ELR (cell line): ENCODE measurements around the gene FAM240A.

ENCODE experiments used
- DNase-seq: peaks from one replicate; pipeline ENCODE4 v3.0.0-alpha.2; 2015; ENCODE audit warnings: low read depth

The FAM240A gene

DNA sequence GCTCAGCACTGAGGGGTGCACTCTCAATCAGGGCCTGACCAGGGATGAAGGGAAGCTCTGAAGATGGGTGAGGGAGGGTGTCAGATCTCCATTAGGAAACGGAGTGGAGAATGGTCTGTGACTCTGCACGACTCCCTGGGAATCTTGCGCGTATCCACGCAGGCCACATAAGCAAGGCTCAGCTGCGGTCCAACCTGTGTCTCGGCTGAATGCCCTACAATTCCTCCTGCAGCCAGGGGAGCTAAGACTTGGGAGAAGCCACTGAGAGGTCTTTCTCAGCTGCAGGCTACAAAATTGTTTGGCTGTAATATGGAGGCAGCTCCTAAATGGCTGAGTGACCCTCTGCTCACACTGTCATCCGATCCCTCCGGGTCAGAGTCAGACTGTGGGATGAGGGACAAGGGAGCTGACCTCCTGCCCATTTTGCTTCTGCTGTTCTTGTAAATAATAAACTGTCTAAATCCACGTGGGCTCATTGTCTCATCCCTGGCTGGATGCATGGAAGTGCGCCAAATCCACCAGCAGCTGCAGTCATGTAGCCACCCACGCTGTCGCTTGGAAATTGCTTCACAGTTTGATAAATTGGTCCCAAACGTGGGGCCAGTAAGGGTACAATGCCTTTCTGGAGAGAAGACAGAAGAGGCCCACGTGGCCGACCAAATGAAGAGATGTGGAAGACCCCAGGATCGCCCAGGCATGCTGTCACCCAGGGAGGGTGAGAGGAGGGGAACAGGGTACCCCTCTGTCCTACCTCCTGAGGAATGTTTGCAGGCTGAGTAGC lies 50.6 kb downstream of the FAM240A start:
- no peak for DNase-seq

DNA sequence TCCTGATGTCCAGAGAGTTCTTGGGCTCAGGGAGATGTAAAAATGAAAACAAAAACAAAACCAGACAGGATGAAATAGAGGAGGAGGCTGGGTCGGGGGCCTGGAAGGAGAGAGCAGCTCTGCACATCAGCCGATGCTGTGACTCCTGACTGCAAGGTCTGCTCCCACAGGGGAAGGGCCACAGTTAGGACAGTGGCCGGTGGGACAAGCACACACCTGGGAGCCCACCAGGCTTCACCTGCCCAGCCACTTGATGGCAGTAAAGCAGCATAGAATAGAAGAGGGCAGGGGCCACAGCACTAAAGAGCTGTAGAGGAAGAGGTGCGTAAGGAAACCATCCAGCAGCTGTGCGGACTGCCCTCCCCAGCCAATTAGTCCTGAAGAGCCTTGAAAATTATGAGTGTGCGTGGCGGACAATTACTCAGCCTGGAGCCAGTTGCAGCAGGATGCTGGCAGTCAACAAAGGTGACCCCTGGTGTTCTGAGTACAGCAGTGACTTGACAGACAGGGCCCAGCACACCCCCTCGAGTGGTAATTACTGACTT lies 51.3 kb downstream of the FAM240A start:
- peak; percentile 8 for DNase-seq

DNA sequence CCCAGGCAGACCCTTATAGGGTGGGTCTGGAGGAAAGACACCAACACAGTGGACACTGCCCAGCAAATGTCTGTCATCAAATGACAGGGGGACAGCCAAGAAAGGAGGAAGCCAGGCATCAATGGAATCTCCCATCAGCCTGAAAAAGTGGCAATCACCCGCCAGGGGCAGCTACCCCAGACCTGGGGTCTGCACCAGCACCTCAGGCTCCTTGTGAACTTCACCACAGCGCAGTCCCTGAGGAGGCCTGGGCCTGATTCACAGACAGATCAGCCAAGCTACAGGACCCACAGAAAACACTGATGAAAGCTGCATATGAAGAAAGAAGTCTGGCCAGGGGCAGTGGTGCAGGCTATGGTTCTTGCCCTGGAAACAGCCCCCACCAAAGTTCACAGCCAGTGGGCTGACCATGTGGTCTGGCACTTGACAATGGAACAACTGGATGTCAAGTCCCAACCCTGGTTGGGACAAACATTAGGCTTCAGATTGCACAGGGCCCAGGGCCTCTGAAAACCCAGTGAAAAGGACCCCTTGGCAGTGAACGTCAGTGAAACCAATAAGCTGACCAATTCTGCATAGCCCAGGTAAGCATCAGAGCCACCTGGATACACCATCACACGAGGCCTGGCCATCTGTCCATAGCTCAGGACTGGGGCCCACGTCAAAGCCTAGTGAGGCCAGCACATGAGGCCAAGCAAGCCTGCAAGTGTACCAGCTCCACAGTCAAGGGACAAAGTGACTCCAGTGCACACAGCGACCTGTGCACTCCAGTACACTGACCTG lies 52.1 kb downstream of the FAM240A start:
- DNase-seq = no peak

DNA sequence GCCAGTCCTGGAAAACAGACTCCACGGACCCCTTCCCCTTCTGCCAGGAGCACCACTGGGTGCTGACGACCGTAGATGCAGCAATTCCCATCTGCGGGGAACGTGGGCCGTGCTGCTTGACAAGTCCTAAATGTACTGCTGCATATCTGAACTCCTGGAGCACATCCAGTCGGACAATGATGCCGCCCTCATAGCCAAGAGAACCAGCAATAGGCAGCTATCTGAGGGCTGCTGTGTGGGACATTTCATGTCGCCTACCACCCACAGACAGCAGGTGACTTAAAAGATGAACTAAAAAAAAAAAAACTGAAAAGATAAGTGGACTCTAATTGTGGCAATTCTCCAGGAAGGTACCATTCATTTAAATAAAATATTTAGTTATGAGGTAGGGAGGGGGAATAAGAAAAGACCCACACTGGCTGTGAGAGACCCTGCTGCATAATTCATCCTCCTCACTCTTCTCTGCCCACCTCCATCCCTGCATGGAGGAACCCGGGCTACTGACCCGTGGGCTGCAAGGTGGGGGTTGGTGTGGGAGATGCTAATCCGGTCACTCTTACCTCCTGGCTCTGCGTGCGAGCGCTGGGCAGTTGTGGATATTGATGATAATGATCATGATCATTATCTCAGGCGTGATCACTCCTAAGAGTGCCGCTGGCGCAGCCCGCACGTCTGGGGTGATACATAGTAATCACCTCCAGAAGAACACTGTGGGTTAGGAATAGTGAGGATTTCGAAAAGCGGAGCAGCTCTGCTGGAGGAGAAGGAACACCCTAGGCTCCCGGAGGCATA lies 52.8 kb downstream of the FAM240A start:
- no peak for DNase-seq

DNA sequence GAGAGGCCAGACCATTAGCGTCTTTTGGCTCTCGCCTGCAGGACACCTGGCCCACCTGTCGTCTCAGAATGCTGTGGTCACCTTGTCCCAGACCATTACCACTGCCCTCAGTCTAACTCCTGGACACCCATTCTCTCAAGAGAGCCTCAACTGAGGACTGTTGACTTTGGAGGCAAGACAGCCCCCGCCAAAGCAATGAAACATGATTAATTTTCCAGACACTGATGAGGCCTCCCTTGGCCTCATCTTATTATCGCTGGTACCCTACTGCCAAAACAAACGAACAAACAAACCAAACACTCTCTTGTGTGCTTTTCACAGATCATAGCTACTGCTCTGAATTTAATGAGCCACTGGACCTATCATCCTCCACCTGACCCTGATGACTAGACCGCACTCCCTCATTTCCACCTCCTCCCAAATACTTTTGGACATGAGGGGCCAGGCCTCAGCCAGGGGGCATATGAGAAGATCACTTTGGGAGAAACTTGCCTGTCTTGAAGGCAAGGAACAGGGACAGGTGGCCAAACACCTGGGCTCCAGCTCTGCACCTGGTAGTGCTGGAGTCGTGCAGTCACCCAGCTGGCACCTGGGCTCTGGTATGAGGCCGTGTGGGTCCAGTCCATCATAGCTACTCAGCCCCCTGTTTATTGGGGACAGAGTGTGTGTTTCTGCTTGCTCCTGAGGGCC lies 53.6 kb downstream of the FAM240A start:
- no peak for DNase-seq

DNA sequence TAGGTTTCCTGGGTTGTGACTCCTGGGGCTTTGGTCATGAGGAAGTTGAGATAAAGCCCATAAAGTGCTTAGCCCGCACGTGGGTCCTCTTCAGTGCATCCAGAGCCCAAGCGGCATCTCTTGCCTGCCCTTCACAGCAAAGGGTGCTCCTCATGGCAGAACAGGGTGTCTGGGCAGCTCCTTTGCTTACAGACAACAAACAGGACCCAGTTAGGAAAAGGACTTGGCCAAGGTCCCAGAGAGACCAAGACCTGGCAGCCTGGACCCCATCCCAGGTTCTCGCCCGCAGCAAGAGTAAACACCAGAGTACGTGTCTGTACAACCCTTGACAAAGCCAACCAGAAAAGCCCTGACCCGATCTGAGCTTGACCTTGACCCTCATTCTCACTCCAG lies 54.1 kb downstream of the FAM240A start:
- no peak for DNase-seq

DNA sequence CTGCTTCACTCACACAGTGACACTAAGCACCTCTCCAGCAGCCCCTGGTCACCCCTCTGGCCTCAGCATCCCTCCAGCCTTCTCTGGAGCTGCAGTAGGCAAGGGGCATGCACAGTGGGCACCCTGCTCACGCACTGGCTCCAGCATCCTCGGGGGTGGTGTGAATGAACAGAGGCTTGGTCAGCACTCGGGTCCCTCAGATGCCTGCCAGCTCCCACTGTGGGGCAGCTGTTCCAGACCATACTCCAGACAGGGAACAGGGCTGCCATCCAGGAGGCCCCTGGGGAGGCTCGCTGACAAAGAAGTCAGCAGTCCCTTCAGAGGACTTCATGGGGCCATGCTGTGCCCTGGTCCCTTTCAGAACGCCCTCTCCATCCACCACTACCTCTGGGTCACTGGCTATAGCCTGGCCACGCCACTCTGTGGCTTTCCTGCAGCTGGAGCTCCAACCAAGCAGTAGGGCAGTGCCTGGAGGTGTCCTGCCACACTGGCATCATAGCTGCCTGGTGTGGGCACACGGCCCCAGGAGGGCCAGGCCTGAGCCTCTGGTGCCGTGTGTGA lies 54.8 kb downstream of the FAM240A start:
- no peak for DNase-seq

DNA sequence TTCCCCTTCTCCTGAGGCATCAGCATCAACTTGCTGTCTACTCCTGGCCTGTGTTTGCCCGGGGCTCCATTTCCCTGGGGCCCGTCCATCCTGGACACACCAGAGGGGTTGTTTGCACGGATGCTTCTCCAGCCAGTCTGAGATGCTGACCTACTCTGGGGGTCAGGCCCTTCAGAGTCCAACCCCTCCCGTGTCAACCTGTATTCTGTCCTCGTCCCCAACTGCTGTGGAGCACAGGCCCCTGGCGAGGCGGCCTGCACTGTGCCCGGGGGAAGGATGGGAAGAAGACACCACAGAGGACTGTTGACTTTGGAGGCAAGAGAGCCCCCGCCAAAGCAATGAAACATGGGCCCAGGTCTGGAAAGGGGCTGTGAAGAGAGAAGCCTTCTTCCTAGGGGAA lies 55.3 kb downstream of the FAM240A start:
- no peak for DNase-seq

DNA sequence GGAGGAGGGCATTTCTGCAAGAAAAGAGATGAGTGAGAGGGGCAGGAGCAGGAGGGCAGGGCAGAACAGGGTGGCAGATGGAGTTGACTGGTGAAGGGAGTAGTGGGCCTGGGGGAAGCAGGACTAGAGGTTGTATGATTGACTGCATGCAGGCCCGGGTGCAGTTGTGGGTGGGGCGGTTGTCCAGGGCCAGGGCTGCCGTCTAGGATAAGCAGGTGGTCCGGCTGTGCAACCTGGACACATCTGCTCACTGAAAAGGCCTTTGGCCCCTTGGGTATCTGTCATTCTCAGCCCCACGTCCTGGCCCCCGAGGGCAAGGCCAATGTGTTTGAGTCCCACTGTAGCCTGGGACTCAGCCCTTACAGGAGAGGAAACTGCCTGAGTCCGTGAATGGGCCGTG lies 55.8 kb downstream of the FAM240A start:
- no peak for DNase-seq

DNA sequence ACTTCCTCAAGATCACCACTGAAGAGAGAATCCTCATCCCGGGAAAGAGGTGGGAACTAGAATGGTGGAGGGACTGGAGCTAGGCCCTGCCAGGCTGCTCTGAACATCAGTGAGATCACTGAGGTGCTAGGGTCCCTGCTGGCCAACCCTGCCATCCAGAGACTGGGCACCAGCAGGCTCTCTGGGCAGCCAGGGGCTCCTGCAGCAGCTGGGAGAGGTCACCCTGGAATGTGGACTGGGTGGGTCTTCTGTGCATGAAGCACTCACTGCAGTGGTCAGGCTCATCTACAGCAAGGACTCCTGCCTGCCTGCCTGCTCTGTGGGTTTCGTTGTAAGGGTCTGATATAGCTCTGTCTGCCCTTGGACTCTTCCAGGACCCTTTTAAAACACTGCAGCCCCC lies 56.3 kb downstream of the FAM240A start:
- DNase-seq = no peak

DNA sequence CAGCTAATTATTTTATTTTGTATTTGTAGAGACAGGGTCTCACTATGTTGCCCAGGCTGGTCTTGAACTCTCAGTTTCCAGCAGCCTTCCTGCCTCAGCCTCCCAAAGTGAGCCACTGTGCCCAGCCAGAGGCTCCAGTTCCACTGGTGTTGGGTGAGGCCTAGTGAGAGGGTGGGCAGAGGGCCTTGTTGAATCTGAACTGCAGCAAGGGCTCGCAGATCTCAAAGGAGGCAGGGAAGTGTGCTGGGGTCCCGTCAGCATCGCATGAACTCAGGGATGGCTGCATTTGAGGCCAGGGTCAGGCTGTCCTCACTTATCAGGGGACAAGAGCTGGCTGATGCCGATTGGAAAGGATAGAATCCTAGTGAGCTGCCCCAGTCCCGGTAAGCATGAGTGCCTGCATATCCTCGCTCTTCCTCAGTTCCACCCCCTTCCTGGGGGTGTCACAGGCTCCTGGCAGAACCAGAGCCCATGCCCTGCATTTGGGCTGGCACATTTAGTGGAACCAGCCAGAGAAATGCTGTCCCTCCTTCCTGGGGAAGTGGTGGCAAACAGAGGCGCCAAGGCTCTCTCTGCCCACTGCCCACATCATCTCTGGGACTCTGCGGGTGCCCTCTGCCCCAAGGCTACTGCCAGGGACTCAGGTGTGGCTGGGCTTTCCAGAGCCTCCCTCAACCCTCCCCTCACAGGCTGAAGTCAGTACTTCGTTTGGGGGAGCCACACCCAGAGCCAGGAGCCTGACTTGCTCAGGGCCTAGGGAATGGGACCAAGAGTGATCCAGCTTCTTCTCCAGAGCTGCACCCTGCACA lies 57.1 kb downstream of the FAM240A start:
- DNase-seq = no peak

DNA sequence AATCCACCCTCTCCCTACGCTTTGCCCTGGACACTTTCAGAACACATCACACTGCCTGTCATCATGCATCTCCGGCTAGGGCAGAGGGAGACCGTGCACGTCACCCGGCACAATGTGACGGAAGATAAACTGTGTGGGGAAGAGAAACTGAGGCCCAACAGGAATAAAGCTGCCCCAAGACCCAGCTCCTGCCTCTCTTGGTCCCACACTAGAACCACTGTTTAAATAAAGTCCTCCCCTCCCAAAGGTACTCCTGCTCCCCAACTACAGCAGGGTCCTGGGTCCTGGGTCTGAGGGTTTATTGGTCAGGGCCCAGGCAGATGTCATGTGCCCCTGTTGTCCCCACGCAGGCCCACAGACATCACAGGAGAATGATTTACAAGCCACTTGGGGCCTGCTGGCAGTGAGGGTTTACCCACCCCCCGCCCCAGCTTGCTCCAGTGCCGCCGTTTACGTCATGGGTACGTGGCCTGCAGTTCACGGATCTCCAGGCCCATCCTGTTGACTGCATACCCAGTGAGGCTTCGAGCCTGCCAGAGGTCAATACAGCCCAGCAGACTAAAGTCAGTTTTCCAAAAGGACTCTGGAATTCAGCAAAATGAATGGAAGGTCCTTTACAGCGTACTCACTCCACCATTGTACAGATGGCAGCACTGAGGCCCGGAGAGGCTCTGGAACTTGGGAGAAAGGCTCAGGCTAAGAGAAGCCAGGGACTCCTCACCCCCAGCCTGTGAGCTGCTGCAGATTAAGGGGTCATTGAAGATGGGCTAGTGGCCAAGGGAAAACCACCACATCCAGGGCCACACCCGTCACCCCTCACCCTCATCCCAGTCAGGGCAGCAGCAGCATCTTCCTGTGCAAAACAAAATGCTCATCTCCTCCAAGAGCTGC lies 57.9 kb downstream of the FAM240A start:
- DNase-seq = no peak

DNA sequence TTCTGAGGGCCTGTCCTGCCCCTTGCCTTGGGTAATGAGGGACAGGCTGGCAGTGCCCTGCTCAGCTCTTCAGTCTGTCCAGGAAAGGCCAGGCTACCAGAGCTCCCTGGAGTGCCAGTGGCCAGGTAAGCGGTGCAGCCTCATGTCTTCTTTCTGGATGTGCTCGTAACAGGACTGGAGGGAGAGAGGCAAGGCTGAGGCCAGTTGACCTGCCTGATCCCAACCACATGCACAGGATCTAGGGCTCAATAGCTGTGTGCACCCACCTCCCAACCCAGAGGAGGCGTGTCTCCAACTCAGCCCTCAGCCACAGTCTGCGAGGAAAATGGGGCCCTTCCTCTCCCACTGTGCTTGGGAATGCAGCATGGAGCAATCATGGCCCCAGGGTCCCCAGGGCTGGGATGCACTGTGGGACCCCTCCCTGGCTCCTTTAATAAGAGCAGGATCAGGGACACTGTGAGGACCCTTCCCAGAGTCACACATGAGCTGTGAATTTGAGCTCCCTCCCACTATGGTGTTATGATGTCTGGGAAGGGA lies 58.6 kb downstream of the FAM240A start:
- no peak for DNase-seq

DNA sequence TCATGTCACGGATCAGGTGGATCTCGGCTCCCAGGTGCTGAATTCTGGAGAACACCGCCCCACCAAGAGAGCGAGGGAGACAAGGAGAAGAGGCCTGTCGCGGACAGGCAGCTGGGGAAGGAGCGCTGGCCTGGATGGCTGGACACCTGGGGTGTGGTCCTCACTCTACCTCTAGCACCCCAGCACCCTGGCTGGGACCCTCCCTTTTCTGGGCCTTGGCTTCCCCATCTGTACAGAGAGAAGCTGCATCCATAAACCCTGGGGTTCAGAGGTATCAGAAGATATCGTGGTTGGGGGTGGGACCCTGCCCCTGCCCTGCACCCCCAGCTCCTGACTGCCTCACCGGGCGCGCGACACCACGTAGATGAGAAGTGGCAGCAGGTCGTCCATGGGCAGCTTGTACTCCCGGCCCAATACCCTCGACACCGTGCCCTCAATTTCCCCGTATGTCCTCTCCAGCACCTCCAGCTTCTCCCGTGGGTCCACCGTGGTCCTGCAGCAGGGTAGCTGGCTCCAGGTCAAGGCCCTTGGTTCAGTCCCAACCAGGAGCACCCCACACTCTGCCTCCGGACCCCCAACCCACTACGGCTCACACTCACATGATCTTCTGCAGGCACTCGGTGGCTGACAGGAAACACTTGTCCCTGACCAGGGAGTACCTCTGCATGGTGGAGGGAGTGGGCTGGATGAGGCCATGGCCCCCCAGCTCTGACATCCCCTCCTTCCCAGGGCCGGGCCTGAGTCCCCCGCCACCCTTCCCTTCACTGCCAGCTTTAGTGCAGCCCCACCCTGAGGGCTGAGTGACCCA lies 59.4 kb downstream of the FAM240A start:
- DNase-seq = no peak

DNA sequence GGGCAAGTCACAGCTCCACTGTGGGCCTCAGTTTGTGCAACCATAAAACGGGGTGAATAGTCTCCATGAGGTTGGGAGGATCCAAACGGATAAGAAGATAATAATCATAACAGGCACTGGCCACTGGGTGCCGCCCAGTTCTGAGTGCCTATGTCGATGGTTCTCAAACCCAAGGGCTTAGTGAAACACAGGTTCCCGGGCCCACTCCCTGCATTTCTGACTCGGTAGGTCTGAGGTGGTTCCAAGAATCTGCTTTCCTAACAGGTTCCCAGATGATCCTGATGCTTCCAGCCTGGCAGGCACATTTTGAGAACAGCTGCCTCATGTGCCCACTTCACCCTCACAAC lies 60.0 kb downstream of the FAM240A start:
- no peak for DNase-seq

DNA sequence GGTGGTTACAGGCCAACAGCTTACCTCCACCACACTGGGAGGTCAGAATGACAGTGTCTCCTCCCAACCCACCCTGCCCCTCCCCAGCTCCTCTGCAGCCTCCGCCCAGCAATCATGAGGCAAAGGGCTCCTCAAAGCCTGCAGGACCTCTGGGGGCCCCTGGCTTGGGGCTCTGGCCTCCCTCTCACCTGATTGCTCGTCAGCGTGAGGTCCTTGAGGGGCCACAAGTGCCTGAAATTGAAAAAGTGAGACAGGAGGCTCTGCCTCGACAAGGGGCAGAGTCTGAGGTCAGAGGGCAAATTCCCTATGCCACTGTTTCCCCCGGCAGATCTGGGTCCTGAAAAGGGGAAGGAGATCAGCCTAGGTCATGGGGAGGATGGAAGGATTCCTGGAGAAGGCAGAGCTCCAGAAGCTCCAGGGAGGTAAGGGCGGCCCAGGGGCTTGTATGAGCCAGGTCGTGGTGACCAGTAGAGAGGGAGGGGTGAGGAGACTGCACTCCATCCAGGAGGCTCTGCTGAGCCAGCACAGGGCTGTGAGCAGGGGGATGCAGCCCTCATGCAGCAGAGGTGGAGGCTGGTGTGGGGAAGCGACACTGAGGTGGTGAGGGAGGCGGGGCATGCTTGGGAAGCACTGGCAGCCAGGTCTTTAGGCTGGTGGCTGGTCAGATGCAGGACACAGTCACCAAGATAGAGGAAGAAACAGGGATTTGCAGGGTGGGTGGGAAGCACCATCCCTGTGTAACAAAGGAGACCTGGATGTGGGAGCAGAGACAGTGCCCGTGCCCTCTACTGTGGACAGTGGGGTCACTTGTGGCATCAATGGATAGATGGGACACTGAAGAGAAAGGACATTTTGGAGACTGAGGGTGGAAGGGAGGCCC lies 61.1 kb downstream of the FAM240A start:
- DNase-seq = no peak

DNA sequence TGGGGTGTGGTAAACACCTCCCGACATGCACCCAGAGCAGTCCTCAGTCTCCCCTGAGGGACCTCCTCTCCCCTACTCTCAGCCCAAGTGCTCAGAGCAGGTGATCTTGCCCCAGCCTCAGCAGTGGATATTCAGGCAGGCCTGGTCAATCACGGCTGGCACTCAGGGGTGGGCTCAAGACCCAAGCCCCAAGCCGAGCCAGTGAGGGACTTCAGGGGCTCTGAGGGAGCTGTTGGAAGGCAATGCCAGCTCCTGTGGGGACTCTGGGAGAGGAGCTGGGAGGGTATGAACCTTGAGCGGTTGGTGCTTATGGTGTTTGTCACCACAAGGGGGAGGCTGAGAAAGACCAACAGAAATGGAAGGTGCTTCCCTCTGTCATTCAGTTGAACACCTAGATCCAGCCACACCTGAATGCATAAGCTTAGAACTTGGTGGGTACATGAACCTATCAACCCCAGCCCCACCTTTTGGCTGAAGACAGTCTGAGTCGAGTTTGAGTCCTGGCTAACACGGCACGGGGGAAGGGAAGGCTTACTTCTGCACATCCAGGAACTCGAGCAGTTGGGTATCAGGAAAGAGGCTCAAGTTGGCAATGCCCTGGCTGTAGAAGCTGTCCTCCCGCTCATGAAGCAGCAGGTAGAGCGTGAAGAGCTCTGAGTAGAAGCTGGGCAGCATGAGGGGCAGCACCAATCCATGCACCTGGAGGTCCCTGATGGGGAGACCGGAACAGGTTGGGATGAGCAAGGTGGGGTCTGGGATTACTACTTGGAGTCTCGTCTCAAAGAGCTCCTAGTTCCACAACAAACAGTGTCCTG lies 61.9 kb downstream of the FAM240A start:
- peak; percentile 20 for DNase-seq
